ENCODE measurements around the gene BTBD3. TPM values are rescaled to one million over a fixed set of nuclear protein-coding genes. Genes with fewer than 3 reads are reported as not detected.

Gene BTBD3
- total and polyA plus RNA-seq, 2 donors (not counting 1 experiment from before 2014, with no cell fraction given), result 1.5 to 2.1 TPM

DNA sequence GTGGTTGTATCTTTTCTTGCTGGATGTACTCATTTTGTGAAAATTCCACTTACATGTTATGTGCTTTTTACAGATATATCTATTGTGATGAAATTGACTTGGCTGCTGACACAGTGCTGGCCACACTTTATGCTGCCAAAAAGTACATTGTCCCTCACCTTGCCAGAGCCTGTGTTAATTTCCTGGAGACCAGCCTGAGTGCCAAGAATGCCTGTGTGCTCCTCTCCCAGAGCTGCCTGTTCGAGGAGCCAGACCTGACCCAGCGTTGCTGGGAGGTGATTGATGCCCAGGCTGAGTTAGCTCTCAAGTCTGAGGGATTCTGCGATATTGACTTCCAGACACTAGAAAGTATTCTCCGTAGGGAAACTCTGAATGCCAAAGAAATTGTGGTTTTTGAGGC, 4.9 kb downstream of the BTBD3 start:
- peaks cover 12% of the 10 kb centered on the region for H3K4me1 Mint-ChIP-seq
- no peaks in the 10 kb centered on the region for H3K27me3 Mint-ChIP-seq
- ATAC-seq (ENCODE audit: low read depth), result no peak
- Histone ChIP-seq H3K9ac (ENCODE audit: low read length) (no peak overlapping the region), H3K27me3 (replicated peaks in 1 of 4; ENCODE audit: control extremely low read depth in 1 of 4, control insufficient read depth in 3 of 4, insufficient read depth in 4 of 4, low read length in 3 of 4) (no peaks in the 10 kb centered on the region), H4K20me1 (ENCODE audit: control insufficient read depth, insufficient read depth, low read length, poor library complexity, severe bottlenecking) (no peaks in the 10 kb centered on the region), H3K79me2 (ENCODE audit: control insufficient read depth, insufficient read depth, low read length) (no peaks in the 10 kb centered on the region), H3K9me3 (ENCODE audit: control extremely low read depth in 1 of 3, control insufficient read depth in 2 of 3, insufficient read depth in 1 of 3, low read length in 2 of 3) (peaks cover 0 to 3% (median 0%) of the 10 kb centered on the region in 3 donors), H3K4me1 (ENCODE audit: control insufficient read depth in 2 of 2, insufficient read depth in 2 of 2, low read length in 2 of 2) (peaks cover 5 to 8% of the 10 kb centered on the region in 2 donors), H2AFZ (ENCODE audit: insufficient read depth, low read depth, low read length, poor library complexity, severe bottlenecking) (no peak overlapping the region), H3K4me2 (replicated peaks; ENCODE audit: low read depth, low read length, poor library complexity, severe bottlenecking) (no peak overlapping the region), H3K36me3 (replicated peaks in 1 of 2; ENCODE audit: control extremely low read depth in 1 of 2, control insufficient read depth in 1 of 2, extremely low read depth in 1 of 2, insufficient read depth in 2 of 2, low read length in 1 of 2) (no peaks in the 10 kb centered on the region), H3K27ac (ENCODE audit: low read length in 2 of 2) (no peak overlapping the region), H3K4me3 (ENCODE audit: control extremely low read depth in 1 of 5, extremely low read depth in 1 of 5, insufficient read depth in 1 of 5, low read depth in 2 of 5, low read length in 4 of 5) (no peak overlapping the region)
- ChIA-PET CTCF (no interaction called here), POLR2A (no interaction called here)
- no peak for TF ChIP-seq EZH2 (IDR thresholded peaks at IDR 0.05; ENCODE audit: borderline replicate concordance, insufficient read depth, low read depth, low read length, poor library complexity, severe bottlenecking)
- TF ChIP-seq, protein P1, sequence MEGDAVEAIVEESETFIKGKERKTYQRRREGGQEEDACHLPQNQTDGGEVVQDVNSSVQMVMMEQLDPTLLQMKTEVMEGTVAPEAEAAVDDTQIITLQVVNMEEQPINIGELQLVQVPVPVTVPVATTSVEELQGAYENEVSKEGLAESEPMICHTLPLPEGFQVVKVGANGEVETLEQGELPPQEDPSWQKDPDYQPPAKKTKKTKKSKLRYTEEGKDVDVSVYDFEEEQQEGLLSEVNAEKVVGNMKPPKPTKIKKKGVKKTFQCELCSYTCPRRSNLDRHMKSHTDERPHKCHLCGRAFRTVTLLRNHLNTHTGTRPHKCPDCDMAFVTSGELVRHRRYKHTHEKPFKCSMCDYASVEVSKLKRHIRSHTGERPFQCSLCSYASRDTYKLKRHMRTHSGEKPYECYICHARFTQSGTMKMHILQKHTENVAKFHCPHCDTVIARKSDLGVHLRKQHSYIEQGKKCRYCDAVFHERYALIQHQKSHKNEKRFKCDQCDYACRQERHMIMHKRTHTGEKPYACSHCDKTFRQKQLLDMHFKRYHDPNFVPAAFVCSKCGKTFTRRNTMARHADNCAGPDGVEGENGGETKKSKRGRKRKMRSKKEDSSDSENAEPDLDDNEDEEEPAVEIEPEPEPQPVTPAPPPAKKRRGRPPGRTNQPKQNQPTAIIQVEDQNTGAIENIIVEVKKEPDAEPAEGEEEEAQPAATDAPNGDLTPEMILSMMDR (IDR thresholded peaks at IDR 0.05), result no peak
- H3K4me3 Mint-ChIP-seq, result no peak overlapping the region
- H3K9me3 Mint-ChIP-seq (ENCODE audit: insufficient read depth), result no peaks in the 10 kb centered on the region
- H3K27ac Mint-ChIP-seq, result no peak overlapping the region
- no peak for DNase-seq
- WGBS (ENCODE audit: insufficient coverage), result 85% methylated on average over 4 of the region's 4 CpGs
- intact Hi-C loops (cut with micrococcal nuclease), result no loop called here

DNA sequence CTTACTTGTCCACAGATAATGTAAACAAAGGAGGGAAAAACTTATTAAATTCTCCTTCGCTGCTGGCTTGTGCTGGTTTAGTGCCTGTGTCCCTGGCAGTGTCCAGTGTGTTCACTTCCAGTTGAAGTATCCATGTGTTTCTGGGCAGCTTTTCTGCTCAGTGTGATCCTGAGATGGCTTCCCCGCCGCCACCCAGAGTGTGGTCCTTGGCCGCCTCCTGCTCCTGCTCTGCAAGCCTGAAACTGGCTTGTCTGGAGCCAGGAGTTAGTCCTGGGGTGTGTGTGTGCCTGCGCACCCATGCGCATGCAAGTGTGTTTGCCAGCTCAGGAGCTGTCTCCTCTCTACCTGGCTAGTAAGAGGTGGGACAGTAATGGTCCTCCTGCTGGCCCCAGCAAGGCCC, 7.2 kb downstream of the BTBD3 start:
- intact Hi-C loops (cut with micrococcal nuclease), result no loop called here
- Mint-ChIP-seq H3K4me3 (no peak overlapping the region), H3K9me3 (ENCODE audit: insufficient read depth) (no peaks in the 10 kb centered on the region), H3K4me1 (no peaks in the 10 kb centered on the region), H3K27me3 (no peaks in the 10 kb centered on the region), H3K27ac (no peak overlapping the region)
- no peak overlapping the region for H3K27ac ChIP-seq (ENCODE audit: low read length in 2 of 2)
- H3K4me1 ChIP-seq (ENCODE audit: control insufficient read depth in 2 of 2, insufficient read depth in 2 of 2, low read length in 2 of 2), result no peaks in the 10 kb centered on the region
- no peaks in the 10 kb centered on the region for H3K27me3 ChIP-seq (replicated peaks in 1 of 4; ENCODE audit: control extremely low read depth in 1 of 4, control insufficient read depth in 3 of 4, insufficient read depth in 4 of 4, low read length in 3 of 4)
- TF ChIP-seq, protein P1 (IDR thresholded peaks at IDR 0.05), result no peak
- no peak for TF ChIP-seq EZH2 (IDR thresholded peaks at IDR 0.05; ENCODE audit: borderline replicate concordance, insufficient read depth, low read depth, low read length, poor library complexity, severe bottlenecking)
- ATAC-seq (ENCODE audit: low read depth) (no peak), DNase-seq (no peak)
- CTCF ChIA-PET, result no interaction called here
- no peak overlapping the region for H3K4me3 ChIP-seq (ENCODE audit: control extremely low read depth in 1 of 5, extremely low read depth in 1 of 5, insufficient read depth in 1 of 5, low read depth in 2 of 5, low read length in 4 of 5)
- H3K9ac ChIP-seq (ENCODE audit: low read length), result no peak overlapping the region
- peaks cover 0 to 3% (median 0%) of the 10 kb centered on the region in 3 donors for H3K9me3 ChIP-seq (ENCODE audit: control extremely low read depth in 1 of 3, control insufficient read depth in 2 of 3, insufficient read depth in 1 of 3, low read length in 2 of 3)
- H3K36me3 ChIP-seq (replicated peaks in 1 of 2; ENCODE audit: control extremely low read depth in 1 of 2, control insufficient read depth in 1 of 2, extremely low read depth in 1 of 2, insufficient read depth in 2 of 2, low read length in 1 of 2), result no peaks in the 10 kb centered on the region
- H3K4me2 ChIP-seq (replicated peaks; ENCODE audit: low read depth, low read length, poor library complexity, severe bottlenecking), result no peak overlapping the region
- POLR2A ChIA-PET, result no interaction called here
- no peaks in the 10 kb centered on the region for H3K79me2 ChIP-seq (ENCODE audit: control insufficient read depth, insufficient read depth, low read length)
- no peak overlapping the region for H2AFZ ChIP-seq (ENCODE audit: insufficient read depth, low read depth, low read length, poor library complexity, severe bottlenecking)
- WGBS (ENCODE audit: insufficient coverage), result 97% methylated on average over 6 of the region's 6 CpGs
- H4K20me1 ChIP-seq (ENCODE audit: control insufficient read depth, insufficient read depth, low read length, poor library complexity, severe bottlenecking), result no peaks in the 10 kb centered on the region
